ENCODE measurements around the gene CLGN. TPM values are rescaled to one million over a fixed set of nuclear protein-coding genes. Genes with fewer than 3 reads are reported as not detected.

The CLGN gene
- total RNA-seq, 1 experiment from 2014 or later: 9.6 TPM

DNA sequence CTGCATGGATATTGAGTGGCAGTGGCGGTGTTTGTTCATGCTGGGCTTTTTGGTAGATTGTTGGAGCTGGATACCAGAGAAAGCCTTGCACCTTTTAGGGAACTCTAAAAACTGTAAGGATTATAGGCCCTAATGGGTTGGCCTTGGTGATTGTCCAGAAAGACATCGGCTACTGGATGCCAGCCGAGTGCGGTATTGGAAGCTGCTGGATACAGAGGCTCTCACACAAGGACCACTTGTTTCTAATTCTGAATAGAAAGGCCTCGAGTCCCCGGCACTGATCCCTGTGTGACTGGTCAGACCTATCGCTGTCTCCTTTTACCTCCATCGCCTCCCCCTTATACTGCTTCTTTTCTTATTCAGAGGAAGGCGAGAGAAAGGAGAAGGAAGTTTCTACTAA, 81.3 kb downstream of the CLGN start:
- BruUV-seq (replicated peaks): no TSS peak
- H2AFZ ChIP-seq (ENCODE audit: low read length): no peak overlapping the region
- ATAC-seq (no peak), DNase-seq (no peak)
- TF ChIP-seq EZH2 (IDR thresholded peaks at IDR 0.05; ENCODE audit: low read length, unreplicated experiment) (no peak), EZH2phosphoT487 (IDR thresholded peaks at IDR 0.05; ENCODE audit: borderline replicate concordance, low read length) (no peak)
- TF ChIP-seq, protein P1, sequence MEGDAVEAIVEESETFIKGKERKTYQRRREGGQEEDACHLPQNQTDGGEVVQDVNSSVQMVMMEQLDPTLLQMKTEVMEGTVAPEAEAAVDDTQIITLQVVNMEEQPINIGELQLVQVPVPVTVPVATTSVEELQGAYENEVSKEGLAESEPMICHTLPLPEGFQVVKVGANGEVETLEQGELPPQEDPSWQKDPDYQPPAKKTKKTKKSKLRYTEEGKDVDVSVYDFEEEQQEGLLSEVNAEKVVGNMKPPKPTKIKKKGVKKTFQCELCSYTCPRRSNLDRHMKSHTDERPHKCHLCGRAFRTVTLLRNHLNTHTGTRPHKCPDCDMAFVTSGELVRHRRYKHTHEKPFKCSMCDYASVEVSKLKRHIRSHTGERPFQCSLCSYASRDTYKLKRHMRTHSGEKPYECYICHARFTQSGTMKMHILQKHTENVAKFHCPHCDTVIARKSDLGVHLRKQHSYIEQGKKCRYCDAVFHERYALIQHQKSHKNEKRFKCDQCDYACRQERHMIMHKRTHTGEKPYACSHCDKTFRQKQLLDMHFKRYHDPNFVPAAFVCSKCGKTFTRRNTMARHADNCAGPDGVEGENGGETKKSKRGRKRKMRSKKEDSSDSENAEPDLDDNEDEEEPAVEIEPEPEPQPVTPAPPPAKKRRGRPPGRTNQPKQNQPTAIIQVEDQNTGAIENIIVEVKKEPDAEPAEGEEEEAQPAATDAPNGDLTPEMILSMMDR (conservative IDR thresholded peaks at IDR 0.05; ENCODE audit: low read depth, low read length): no peak
- ChIA-PET CTCF (no interaction called here), POLR2A (ENCODE audit: unreplicated experiment) (no interaction called here)
- no peak overlapping the region for H3K27ac ChIP-seq (ENCODE audit: low read length)
- intact Hi-C loops (cut with micrococcal nuclease): no loop called here
- H4K20me1 ChIP-seq (ENCODE audit: low read length): no peaks in the 10 kb centered on the region
- H3K9me2 ChIP-seq (replicated peaks; ENCODE audit: low read length): no peaks in the 10 kb centered on the region
- no peak overlapping the region for H3K9ac ChIP-seq (ENCODE audit: low read length)
- no peak overlapping the region for H3K4me3 ChIP-seq (ENCODE audit: low read length)
- H3K4me2 ChIP-seq (ENCODE audit: low read length): no peak overlapping the region
- no peaks in the 10 kb centered on the region for H3K36me3 ChIP-seq (ENCODE audit: low read depth, low read length)
- no peaks in the 10 kb centered on the region for H3K27me3 ChIP-seq (ENCODE audit: low read length)
- no peaks in the 10 kb centered on the region for H3K9me3 ChIP-seq (ENCODE audit: low read length)
- H3K4me1 ChIP-seq (ENCODE audit: insufficient read depth, low read length): peaks cover 5% of the 10 kb centered on the region; the same call in 1 of the 2 replicates
- H3F3A ChIP-seq (ENCODE audit: low read length, unreplicated experiment): no peaks in the 10 kb centered on the region
- no peaks in the 10 kb centered on the region for H3K79me2 ChIP-seq (ENCODE audit: low read length)

DNA sequence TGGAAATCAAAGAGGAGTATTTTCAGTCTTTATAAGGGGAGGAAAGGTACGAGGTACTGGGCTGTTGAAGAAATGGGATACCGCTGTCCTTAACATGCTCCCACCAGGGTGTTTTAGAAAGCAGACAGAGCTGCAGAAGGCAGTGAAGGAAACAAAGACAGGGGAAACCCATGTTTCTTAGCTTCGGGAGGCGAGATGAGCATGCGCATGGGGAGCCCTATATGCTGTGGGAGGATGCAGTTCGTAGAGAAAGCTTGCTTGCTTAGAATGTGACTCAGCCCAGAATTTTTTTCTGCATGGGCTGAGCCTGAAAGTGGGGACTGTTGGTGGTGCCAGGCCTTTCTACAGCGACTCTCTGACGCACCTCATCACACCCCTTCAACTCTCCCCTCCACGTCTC, 82.8 kb downstream of the CLGN start:
- POLR2A ChIA-PET (ENCODE audit: unreplicated experiment): interaction anchor here (0.6 kb wide), 1 partner anchor 717 kb away, joined by 5 read pairs; no protein-coding TSS in a partner anchor
- intact Hi-C loops (cut with micrococcal nuclease): no loop called here
- ATAC-seq: no peak

DNA sequence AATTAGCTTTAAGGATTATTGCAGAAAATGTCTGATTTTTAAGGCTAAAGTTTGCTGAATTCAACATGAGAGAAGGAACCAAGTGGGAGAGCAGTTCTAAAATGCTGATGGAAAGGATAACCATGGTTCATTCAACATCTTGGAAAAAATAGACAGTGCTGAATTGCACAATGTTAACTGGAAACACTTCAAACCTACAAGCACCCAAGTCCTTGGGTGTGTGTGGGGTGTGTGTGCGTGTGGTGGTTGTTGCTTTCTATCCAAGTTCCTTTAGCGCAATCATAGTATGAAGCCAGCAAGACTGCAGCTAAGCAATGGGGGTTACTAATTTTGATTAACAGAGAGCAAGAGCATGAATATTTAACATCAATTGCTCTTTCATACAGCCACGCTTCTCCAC, 83.3 kb downstream of the CLGN start:
- POLR2A ChIA-PET (ENCODE audit: unreplicated experiment): interaction anchor here (0.6 kb wide), 1 partner anchor 717 kb away, joined by 5 read pairs; no protein-coding TSS in a partner anchor
- ATAC-seq: no peak
- H3K4me2 ChIP-seq (ENCODE audit: low read length): no peak overlapping the region

More for the DNA sequence above, 82.8 kb downstream of the CLGN start:
- H3K9me2 ChIP-seq (replicated peaks; ENCODE audit: low read length): no peaks in the 10 kb centered on the region
- CTCF ChIA-PET: no interaction called here
- H3K9me3 ChIP-seq (ENCODE audit: low read length): no peaks in the 10 kb centered on the region
- no peaks in the 10 kb centered on the region for H3K36me3 ChIP-seq (ENCODE audit: low read depth, low read length)
- H3K27ac ChIP-seq (ENCODE audit: low read length): no peak overlapping the region
- TF ChIP-seq EZH2phosphoT487 (IDR thresholded peaks at IDR 0.05; ENCODE audit: borderline replicate concordance, low read length) (no peak), EZH2 (IDR thresholded peaks at IDR 0.05; ENCODE audit: low read length, unreplicated experiment) (no peak)
- TF ChIP-seq, protein P1 (conservative IDR thresholded peaks at IDR 0.05; ENCODE audit: low read depth, low read length): no peak
- no peaks in the 10 kb centered on the region for H3K79me2 ChIP-seq (ENCODE audit: low read length)
- H4K20me1 ChIP-seq (ENCODE audit: low read length): no peaks in the 10 kb centered on the region
- H2AFZ ChIP-seq (ENCODE audit: low read length): no peak overlapping the region
- H3F3A ChIP-seq (ENCODE audit: low read length, unreplicated experiment): no peaks in the 10 kb centered on the region
- H3K9ac ChIP-seq (ENCODE audit: low read length): no peak overlapping the region
- BruUV-seq (replicated peaks): no TSS peak
- no peak overlapping the region for H3K4me3 ChIP-seq (ENCODE audit: low read length)
- no peak overlapping the region for H3K4me2 ChIP-seq (ENCODE audit: low read length)
- H3K27me3 ChIP-seq (ENCODE audit: low read length): no peaks in the 10 kb centered on the region
- peaks cover 5% of the 10 kb centered on the region; the same call in 1 of the 2 replicates for H3K4me1 ChIP-seq (ENCODE audit: insufficient read depth, low read length)
- no peak for DNase-seq

More for the DNA sequence above, 83.3 kb downstream of the CLGN start:
- intact Hi-C loops (cut with micrococcal nuclease): no loop called here
- Histone ChIP-seq H4K20me1 (ENCODE audit: low read length) (no peaks in the 10 kb centered on the region), H3K4me3 (ENCODE audit: low read length) (no peak overlapping the region), H3F3A (ENCODE audit: low read length, unreplicated experiment) (no peaks in the 10 kb centered on the region), H3K79me2 (ENCODE audit: low read length) (no peaks in the 10 kb centered on the region), H3K4me1 (ENCODE audit: insufficient read depth, low read length) (peaks cover 5% of the 10 kb centered on the region; the same call in 1 of the 2 replicates), H3K9ac (ENCODE audit: low read length) (no peak overlapping the region), H3K27ac (ENCODE audit: low read length) (no peak overlapping the region), H2AFZ (ENCODE audit: low read length) (no peak overlapping the region), H3K36me3 (ENCODE audit: low read depth, low read length) (no peaks in the 10 kb centered on the region), H3K9me3 (ENCODE audit: low read length) (no peaks in the 10 kb centered on the region), H3K9me2 (replicated peaks; ENCODE audit: low read length) (no peaks in the 10 kb centered on the region), H3K27me3 (ENCODE audit: low read length) (no peaks in the 10 kb centered on the region)
- CTCF ChIA-PET: no interaction called here
- no peak for DNase-seq
- no peak for TF ChIP-seq EZH2 (IDR thresholded peaks at IDR 0.05; ENCODE audit: low read length, unreplicated experiment)
- no peak for TF ChIP-seq EZH2phosphoT487 (IDR thresholded peaks at IDR 0.05; ENCODE audit: borderline replicate concordance, low read length)
- TF ChIP-seq, protein P1 (conservative IDR thresholded peaks at IDR 0.05; ENCODE audit: low read depth, low read length): no peak
- BruUV-seq (replicated peaks): no TSS peak

Data from PC-3 (cell line).